Measurements from ENCODE around the gene RMDN2.
"Not testable (repeated sequence)": the region's sequence is repeated elsewhere in the genome, so short reads cannot be mapped to it uniquely, and the experiment has no call there.

- TF ChIP-seq, protein P1, sequence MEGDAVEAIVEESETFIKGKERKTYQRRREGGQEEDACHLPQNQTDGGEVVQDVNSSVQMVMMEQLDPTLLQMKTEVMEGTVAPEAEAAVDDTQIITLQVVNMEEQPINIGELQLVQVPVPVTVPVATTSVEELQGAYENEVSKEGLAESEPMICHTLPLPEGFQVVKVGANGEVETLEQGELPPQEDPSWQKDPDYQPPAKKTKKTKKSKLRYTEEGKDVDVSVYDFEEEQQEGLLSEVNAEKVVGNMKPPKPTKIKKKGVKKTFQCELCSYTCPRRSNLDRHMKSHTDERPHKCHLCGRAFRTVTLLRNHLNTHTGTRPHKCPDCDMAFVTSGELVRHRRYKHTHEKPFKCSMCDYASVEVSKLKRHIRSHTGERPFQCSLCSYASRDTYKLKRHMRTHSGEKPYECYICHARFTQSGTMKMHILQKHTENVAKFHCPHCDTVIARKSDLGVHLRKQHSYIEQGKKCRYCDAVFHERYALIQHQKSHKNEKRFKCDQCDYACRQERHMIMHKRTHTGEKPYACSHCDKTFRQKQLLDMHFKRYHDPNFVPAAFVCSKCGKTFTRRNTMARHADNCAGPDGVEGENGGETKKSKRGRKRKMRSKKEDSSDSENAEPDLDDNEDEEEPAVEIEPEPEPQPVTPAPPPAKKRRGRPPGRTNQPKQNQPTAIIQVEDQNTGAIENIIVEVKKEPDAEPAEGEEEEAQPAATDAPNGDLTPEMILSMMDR (IDR thresholded peaks at IDR 0.05) = not testable (repeated sequence)
- TF ChIP-seq POLR2A (IDR thresholded peaks at IDR 0.05) = not testable (repeated sequence)
These were observed 7.8 kb downstream of the RMDN2 start for GRCh38 chr2:37932873-37933272.

Data from body of pancreas (tissue), 4 donors.